Naive B cell (primary cell): ENCODE measurements around the gene PTGIS. TPM values are rescaled to one million over a fixed set of nuclear protein-coding genes. Genes with fewer than 3 reads are reported as not detected.

Source experiments
- ATAC-seq, 2 donors: fragments of 150-1000 bp; cut with Tn5 transposase; 2 replicates each; pipeline ENCODE4 v1.10.0; 2021; ENCODE audit warnings: low read depth in 2 of 2, mild to moderate bottlenecking in 2 of 2, moderate library complexity in 2 of 2
- DNase-seq: peaks from one replicate; pipeline ENCODE4 v3.0.0; 2022
- H3K27ac Mint-ChIP-seq, 6 donors: one replicate each; pipeline ENCODE4 v1.8.0; 2020 to 2022; ENCODE audit warnings: mild to moderate bottlenecking in 6 of 6, mixed read lengths in 6 of 6, moderate library complexity in 5 of 6, inconsistent platforms in 2 of 6
- H3K27me3 Mint-ChIP-seq, 3 donors: one replicate each; pipeline ENCODE4 v1.8.0; 2021 to 2022; ENCODE audit warnings: mixed read lengths in 3 of 3, mild to moderate bottlenecking in 1 of 3
- H3K36me3 Mint-ChIP-seq, 2 donors: one replicate each; pipeline ENCODE4 v1.8.0; 2020 to 2022; ENCODE audit warnings: mixed read lengths in 2 of 2, inconsistent platforms in 1 of 2, mild to moderate bottlenecking in 1 of 2
- H3K4me1 Mint-ChIP-seq, 3 donors: one replicate each; pipeline ENCODE4 v1.8.0; 2020 to 2022; ENCODE audit warnings: mixed read lengths in 3 of 3, inconsistent platforms in 1 of 3, mild to moderate bottlenecking in 1 of 3, moderate library complexity in 1 of 3
- H3K4me3 Mint-ChIP-seq, 8 donors: one replicate each; pipeline ENCODE4 v1.8.0; 2020 to 2022; ENCODE audit warnings: mild to moderate bottlenecking in 8 of 8, mixed read lengths in 8 of 8, moderate library complexity in 8 of 8, inconsistent platforms in 2 of 8
- H3K9me3 Mint-ChIP-seq, 7 donors: one replicate each; pipeline ENCODE4 v1.8.0; 2020 to 2022; ENCODE audit warnings: mixed read lengths in 7 of 7, mild to moderate bottlenecking in 5 of 7, inconsistent platforms in 2 of 7, moderate library complexity in 1 of 7
- polyA plus RNA-seq, 6 donors: library from polyadenylated mRNA; unstranded; fragments of 300-500 nt; fragmentation: Illumina TruSeq; gene quantifications; one replicate each; pipeline ENCODE4 v1.2.3, GENCODE V29; 2021; ENCODE audit warnings: low read depth in 6 of 6

The PTGIS gene
- polyA plus RNA-seq, 6 donors from 2014 or later, result not detected

GRCh38 chr20:49481116-49481515, 86.8 kb downstream of the PTGIS start:
- peaks cover 6 to 18% (median 9%) of the 10 kb centered on the region in 3 donors for H3K4me1 Mint-ChIP-seq
- no peak overlapping the region for H3K27ac Mint-ChIP-seq
- DNase-seq (no peak), ATAC-seq (no peak)
- peaks cover 7 to 24% of the 10 kb centered on the region in 2 donors for H3K36me3 Mint-ChIP-seq
- peaks cover 0 to 13% (median 6%) of the 10 kb centered on the region in 7 donors for H3K9me3 Mint-ChIP-seq
- peak overlapping the region in 1 of 8 donors; percentile 13 for H3K4me3 Mint-ChIP-seq
- H3K27me3 Mint-ChIP-seq, result peaks cover 37 to 82% (median 70%) of the 10 kb centered on the region in 3 donors

GRCh38 chr20:49480236-49480635, 87.7 kb downstream of the PTGIS start:
- no peak overlapping the region for H3K4me3 Mint-ChIP-seq
- peaks cover 6 to 18% (median 9%) of the 10 kb centered on the region in 3 donors for H3K4me1 Mint-ChIP-seq
- peaks cover 33 to 79% (median 69%) of the 10 kb centered on the region in 3 donors for H3K27me3 Mint-ChIP-seq
- peaks cover 7 to 24% of the 10 kb centered on the region in 2 donors for H3K36me3 Mint-ChIP-seq
- no peak for DNase-seq
- no peak for ATAC-seq
- peaks cover 0 to 13% (median 5%) of the 10 kb centered on the region in 7 donors for H3K9me3 Mint-ChIP-seq
- no peak overlapping the region for H3K27ac Mint-ChIP-seq

- Mint-ChIP-seq H3K9me3 (peaks cover 0 to 13% (median 5%) of the 10 kb centered on the region in 7 donors), H3K4me1 (peaks cover 6 to 16% (median 9%) of the 10 kb centered on the region in 3 donors), H3K4me3 (no peak overlapping the region), H3K27me3 (peaks cover 35 to 80% (median 71%) of the 10 kb centered on the region in 3 donors), H3K36me3 (peaks cover 7 to 24% of the 10 kb centered on the region in 2 donors), H3K27ac (no peak overlapping the region)
- DNase-seq (no peak), ATAC-seq (no peak)
Observed at GRCh38 chr20:49479785-49480184, 88.2 kb downstream of the PTGIS start.

GRCh38 chr20:49478754-49479689, 88.9 kb downstream of the PTGIS start:
- ATAC-seq, result no peak
- Mint-ChIP-seq H3K27me3 (peaks cover 36 to 80% (median 71%) of the 10 kb centered on the region in 3 donors), H3K27ac (no peak overlapping the region), H3K9me3 (peaks cover 0 to 11% (median 4%) of the 10 kb centered on the region in 7 donors), H3K4me3 (no peak overlapping the region), H3K4me1 (peaks cover under 1 to 11% (median 3%) of the 10 kb centered on the region in 3 donors), H3K36me3 (peaks cover 7 to 17% of the 10 kb centered on the region in 2 donors)
- DNase-seq, result no peak

GRCh38 chr20:49478266-49478665, 89.7 kb downstream of the PTGIS start:
- H3K27me3 Mint-ChIP-seq, result peaks cover 41 to 81% (median 72%) of the 10 kb centered on the region in 3 donors
- peaks cover 7 to 16% of the 10 kb centered on the region in 2 donors for H3K36me3 Mint-ChIP-seq
- ATAC-seq (no peak), DNase-seq (no peak)
- H3K27ac Mint-ChIP-seq, result no peak overlapping the region
- no peak overlapping the region for H3K4me3 Mint-ChIP-seq
- H3K9me3 Mint-ChIP-seq, result peaks cover 0 to 11% (median 4%) of the 10 kb centered on the region in 7 donors
- peaks cover 0 to 7% (median 3%) of the 10 kb centered on the region in 3 donors for H3K4me1 Mint-ChIP-seq

GRCh38 chr20:49477200-49477599, 90.7 kb downstream of the PTGIS start:
- Mint-ChIP-seq H3K27me3 (peaks cover 47 to 83% (median 71%) of the 10 kb centered on the region in 3 donors), H3K36me3 (peaks cover 7 to 16% of the 10 kb centered on the region in 2 donors), H3K9me3 (peaks cover 0 to 11% (median 2%) of the 10 kb centered on the region in 7 donors), H3K4me1 (peaks cover 0 to 3% (median 2%) of the 10 kb centered on the region in 3 donors), H3K27ac (no peak overlapping the region), H3K4me3 (no peak overlapping the region)
- DNase-seq (no peak), ATAC-seq (no peak)

GRCh38 chr20:49476016-49476355, 92.0 kb downstream of the PTGIS start:
- Mint-ChIP-seq H3K4me3 (no peak overlapping the region), H3K27me3 (peaks cover 37 to 79% (median 63%) of the 10 kb centered on the region in 3 donors), H3K9me3 (peaks cover 0 to 8% (median 2%) of the 10 kb centered on the region in 7 donors), H3K36me3 (peaks cover 7% of the 10 kb centered on the region in 2 donors), H3K27ac (no peak overlapping the region), H3K4me1 (peaks cover 0 to 2% (median 0%) of the 10 kb centered on the region in 3 donors)
- DNase-seq, result no peak
- no peak for ATAC-seq

GRCh38 chr20:49475292-49476015, 92.5 kb downstream of the PTGIS start:
- Mint-ChIP-seq H3K36me3 (peaks cover 7% of the 10 kb centered on the region in 2 donors), H3K27ac (no peak overlapping the region), H3K9me3 (peaks cover 0 to 8% (median 0%) of the 10 kb centered on the region in 7 donors), H3K27me3 (peaks cover 32 to 79% (median 63%) of the 10 kb centered on the region in 3 donors), H3K4me3 (no peak overlapping the region), H3K4me1 (no peaks in the 10 kb centered on the region)
- DNase-seq, result no peak
- ATAC-seq, result no peak

- Mint-ChIP-seq H3K36me3 (no peaks in the 10 kb centered on the region), H3K9me3 (no peaks in the 10 kb centered on the region), H3K4me1 (no peaks in the 10 kb centered on the region), H3K4me3 (no peak overlapping the region), H3K27ac (no peak overlapping the region), H3K27me3 (peaks cover 34 to 83% (median 69%) of the 10 kb centered on the region in 3 donors)
- ATAC-seq (no peak), DNase-seq (no peak)
Observed at GRCh38 chr20:49471397-49471796, 96.5 kb downstream of the PTGIS start.

GRCh38 chr20:49470922-49471321, 97.0 kb downstream of the PTGIS start:
- no peaks in the 10 kb centered on the region for H3K9me3 Mint-ChIP-seq
- H3K4me3 Mint-ChIP-seq, result no peak overlapping the region
- DNase-seq (no peak), ATAC-seq (no peak)
- no peaks in the 10 kb centered on the region for H3K36me3 Mint-ChIP-seq
- no peaks in the 10 kb centered on the region for H3K4me1 Mint-ChIP-seq
- H3K27me3 Mint-ChIP-seq, result peaks cover 34 to 83% (median 69%) of the 10 kb centered on the region in 3 donors
- peak overlapping the region in 1 of 6 donors; percentile 52 for H3K27ac Mint-ChIP-seq

GRCh38 chr20:49469060-49469459, 98.9 kb downstream of the PTGIS start:
- peaks cover 20 to 76% (median 61%) of the 10 kb centered on the region in 3 donors for H3K27me3 Mint-ChIP-seq
- H3K9me3 Mint-ChIP-seq, result no peaks in the 10 kb centered on the region
- DNase-seq (no peak), ATAC-seq (no peak)
- H3K27ac Mint-ChIP-seq, result no peak overlapping the region
- no peaks in the 10 kb centered on the region for H3K36me3 Mint-ChIP-seq
- no peak overlapping the region for H3K4me3 Mint-ChIP-seq
- no peaks in the 10 kb centered on the region for H3K4me1 Mint-ChIP-seq

- H3K4me3 Mint-ChIP-seq, result no peak overlapping the region
- no peaks in the 10 kb centered on the region for H3K36me3 Mint-ChIP-seq
- peak overlapping the region in 1 of 6 donors; percentile 36 for H3K27ac Mint-ChIP-seq
- no peaks in the 10 kb centered on the region for H3K4me1 Mint-ChIP-seq
- DNase-seq, result no peak
- H3K9me3 Mint-ChIP-seq, result no peaks in the 10 kb centered on the region
- no peak for ATAC-seq
- H3K27me3 Mint-ChIP-seq, result peaks cover 16 to 75% (median 60%) of the 10 kb centered on the region in 3 donors
Observed at GRCh38 chr20:49468412-49468811, 99.5 kb downstream of the PTGIS start.

- DNase-seq (no peak), ATAC-seq (no peak)
- Mint-ChIP-seq H3K9me3 (no peaks in the 10 kb centered on the region), H3K27ac (no peak overlapping the region), H3K4me3 (no peak overlapping the region), H3K36me3 (no peaks in the 10 kb centered on the region), H3K4me1 (no peaks in the 10 kb centered on the region), H3K27me3 (peaks cover 13 to 73% (median 61%) of the 10 kb centered on the region in 3 donors)
Observed at GRCh38 chr20:49466114-49466912, 101.6 kb downstream of the PTGIS start.
